NCI-H1436 treated with DMSO at 0.1 percent for 48 hours (cell line): ENCODE data around the gene CDX2.
"Not testable (repeated sequence)": the region's sequence is repeated elsewhere in the genome, so short reads cannot be mapped to it uniquely, and the experiment has no call there.

Experiments used
- DNase-seq: peaks from one replicate; lab custom pipeline; 2025; lab: John Stamatoyannopoulos, UW

The CDX2 gene

DNA sequence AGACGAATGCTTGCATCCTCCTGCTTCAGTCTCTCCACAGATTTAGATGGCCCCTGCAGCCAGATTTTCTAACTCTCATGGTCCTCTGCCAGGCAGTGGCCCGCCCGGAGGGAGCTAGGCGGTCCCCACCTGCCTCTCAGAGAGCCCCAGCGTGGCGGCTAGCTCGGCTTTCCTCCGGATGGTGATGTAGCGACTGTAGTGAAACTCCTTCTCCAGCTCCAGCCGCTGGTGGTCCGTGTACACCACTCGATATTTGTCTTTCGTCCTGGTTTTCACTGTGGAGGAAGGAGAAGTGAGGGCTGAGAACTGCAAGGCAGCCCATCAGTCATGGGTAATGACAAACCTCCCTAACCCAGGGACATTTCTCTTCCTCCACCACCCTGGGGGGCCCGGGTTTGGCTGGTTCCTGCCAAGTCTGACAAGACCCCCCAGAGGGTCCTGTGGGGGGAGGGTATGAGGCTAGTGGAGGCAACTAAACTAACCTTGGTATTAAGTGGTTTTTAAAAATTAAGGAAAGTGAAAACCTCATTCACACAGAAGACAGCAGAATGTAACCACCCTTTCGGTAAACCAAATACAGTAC is 4.3 kb downstream of the CDX2 start:
- DNase-seq, result no peak

GRCh38 chr13:27964206-27964605 is 4.9 kb downstream of the CDX2 start:
- DNase-seq, result not testable (repeated sequence)

DNA sequence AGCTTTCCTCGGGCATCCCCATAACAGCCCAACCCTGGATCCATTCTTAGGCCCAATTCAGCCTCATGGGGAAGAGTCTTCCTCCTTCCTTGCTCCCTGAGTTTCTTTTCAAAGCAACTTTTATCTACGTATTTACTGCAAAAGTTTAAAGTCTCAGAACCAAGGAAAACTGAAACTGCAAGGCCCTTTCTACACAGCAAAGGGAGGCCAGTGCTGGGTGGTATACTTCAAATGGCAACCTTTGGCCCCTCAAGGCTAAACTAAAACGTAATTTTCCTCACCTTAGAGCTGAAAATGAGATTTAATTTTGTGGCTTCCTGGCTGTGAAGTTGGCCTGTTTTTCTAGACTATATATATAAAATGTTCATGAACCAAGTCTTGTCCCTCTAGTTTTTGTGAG is 5.6 kb downstream of the CDX2 start:
- no peak for DNase-seq

DNA sequence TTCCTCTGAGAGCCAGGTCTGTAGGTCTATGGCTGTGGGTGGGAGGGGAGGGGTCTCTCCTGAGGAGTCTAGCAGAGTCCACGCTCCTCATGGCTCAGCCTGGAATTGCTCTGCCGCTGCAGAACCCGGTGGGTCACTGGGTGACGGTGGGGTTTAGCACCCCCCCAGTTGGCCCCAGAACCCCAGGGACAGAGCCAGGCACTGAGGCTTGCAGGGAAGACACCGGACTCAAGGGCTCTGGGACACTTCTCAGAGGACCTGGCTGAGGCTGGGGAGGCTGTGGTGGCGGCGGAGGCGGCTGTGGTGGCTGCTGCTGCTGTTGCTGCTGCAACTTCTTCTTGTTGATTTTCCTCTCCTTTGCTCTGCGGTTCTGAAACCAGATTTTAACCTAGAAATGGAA is 6.1 kb downstream of the CDX2 start:
- no peak for DNase-seq

- DNase-seq, result no peak
Measured at GRCh38 chr13:27962128-27962841, 6.8 kb downstream of the CDX2 start.

GRCh38 chr13:27961227-27962085 is 7.7 kb downstream of the CDX2 start:
- no peak for DNase-seq

GRCh38 chr13:27960362-27961226 is 8.5 kb downstream of the CDX2 start:
- DNase-seq, result no peak

DNA sequence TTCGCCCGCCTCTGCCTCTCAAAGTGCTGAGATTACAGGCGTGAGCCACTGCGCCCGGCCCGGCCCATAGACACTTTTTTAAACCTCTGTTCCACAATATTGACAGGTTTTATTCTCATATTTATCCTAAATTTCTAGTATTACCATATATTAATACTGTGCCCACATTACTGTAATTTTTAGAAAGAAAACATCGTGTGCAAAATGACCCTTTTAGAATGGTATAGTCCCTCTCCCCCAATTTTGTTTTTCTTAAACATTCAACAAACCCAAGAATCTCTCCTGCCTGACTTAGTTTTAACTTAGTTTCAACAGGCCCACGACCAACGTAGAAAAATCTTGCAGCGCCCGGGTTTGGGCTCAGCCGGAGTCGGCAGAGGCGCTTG is 9.1 kb downstream of the CDX2 start:
- DNase-seq, result no peak

- no peak for DNase-seq
Measured at GRCh38 chr13:27956576-27957300, 12.4 kb downstream of the CDX2 start.

DNA sequence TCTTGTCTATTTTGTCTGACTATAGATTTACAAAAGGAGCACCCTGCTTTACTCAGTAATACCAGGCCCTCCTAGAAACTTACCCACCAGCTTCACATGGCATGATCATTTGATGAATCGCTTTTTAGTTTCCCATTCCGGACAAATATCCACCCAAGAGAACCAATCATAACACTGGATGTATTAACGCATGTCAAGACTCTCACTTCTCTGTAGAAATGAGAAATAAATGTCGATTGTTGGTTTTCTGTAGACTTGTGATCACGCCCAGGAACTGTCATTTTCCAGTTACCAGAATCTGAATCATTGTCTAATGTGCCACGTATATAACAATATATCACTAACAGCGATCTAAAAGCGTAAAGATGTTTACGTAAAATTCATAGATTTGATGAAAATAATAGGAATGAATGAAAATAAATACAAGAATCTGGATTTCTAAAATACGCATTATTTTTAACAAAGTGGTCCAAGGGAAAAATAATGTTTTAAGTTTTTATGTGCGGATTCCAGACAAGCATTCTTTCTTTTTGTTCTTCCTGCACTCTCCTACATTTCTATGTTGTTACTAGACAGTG is 14.0 kb downstream of the CDX2 start:
- no peak for DNase-seq

DNA sequence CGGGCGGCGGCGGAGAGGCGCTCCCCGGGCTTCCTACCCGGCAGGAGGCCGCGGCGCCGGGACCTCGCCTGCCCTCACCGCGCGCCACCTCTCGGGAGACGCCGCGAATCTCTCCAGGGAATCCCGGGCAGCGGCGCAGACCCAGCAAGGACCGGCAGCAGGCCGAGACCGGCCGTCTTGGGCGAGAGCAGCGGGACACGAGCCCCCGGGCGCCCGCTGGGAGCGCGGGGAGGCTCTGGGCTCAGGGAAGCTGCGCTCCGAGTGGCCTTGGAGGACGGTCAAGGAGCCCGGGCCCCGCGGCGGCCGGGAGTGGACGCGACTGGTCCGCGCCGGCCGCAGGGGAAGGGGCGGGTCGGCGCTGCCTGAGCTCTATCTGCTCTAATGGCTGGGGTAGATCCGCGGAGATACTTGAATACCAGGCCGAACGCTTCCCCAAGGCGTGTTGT is 14.7 kb downstream of the CDX2 start:
- no peak for DNase-seq

DNA sequence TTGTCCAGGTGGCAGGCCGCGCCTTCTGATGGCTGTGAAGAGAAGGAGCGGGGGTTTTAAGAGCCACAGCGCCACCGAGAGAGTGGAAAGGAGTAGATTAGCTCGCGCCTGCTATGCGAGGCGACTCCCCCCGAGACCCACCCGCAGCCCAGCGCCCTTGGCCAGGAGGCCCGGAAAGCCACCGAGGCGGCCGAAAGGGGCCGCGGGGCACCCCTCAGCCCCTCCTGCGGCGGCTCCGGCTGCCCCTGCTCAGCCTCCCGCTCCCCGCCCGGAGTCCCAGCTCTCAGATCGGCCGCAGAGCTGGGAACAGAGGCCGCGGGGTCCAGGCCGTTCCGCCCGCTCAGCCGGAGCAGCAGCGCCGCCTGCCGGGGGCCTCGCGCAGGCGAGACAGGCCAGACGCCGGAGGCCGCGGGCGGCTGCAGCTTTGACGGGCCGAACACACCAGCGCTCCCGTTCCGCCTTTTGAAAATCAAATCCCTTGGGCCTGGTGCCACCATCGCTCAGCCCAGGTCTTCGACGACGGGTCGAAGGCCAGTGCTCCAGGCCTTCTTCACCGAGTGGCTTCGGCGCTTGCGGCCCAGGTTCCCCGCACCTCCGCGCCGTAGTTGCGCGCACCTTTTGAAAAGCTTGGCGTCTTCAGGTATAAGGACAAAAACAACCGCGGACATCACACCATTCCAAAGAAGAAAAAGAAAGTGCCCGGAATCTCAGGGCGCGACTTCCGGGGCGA is 15.3 kb downstream of the CDX2 start:
- no peak for DNase-seq

DNA sequence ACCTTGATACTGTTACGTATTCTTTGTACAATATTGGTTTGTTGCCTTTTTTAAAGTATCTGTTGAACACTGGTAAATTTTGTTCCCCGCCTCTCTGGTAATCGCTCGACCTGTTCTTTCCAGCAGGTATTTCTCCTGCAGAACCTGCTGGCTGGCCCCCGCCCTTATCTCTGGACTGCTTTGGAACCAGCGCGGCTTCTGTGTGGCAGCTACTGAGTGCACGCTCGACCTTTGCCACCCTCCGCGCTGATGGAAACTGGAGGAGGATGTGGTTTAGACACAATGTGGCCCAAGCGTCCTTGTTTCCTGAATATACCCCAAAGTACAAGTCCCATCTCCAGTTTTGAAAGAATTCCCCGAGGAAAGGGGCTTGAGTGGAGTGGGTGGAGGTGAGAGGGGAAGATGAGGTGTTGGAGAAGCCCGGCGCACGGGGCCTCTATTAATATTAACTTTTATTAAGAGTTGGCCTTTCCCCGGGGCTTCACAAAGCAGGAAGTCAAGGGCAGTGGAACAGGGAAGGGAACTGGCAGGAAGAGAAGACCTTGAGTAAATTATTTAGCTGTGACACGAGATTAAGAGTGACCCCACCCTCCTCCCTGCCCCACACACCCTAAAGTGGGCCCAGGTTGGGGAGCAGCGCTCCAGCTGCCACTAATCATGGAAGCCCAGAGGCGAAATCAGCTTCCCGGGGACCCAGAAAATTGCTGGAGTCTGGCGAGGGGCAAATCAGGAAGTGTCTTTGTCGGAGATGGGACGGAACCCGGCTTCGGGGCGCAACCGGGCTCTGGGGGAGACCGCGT is 16.0 kb downstream of the CDX2 start:
- no peak for DNase-seq

GRCh38 chr13:27942972-27943371 is 26.1 kb downstream of the CDX2 start:
- DNase-seq, result no peak

- DNase-seq, result no peak
Measured at GRCh38 chr13:27933580-27934328, 35.4 kb downstream of the CDX2 start.

DNA sequence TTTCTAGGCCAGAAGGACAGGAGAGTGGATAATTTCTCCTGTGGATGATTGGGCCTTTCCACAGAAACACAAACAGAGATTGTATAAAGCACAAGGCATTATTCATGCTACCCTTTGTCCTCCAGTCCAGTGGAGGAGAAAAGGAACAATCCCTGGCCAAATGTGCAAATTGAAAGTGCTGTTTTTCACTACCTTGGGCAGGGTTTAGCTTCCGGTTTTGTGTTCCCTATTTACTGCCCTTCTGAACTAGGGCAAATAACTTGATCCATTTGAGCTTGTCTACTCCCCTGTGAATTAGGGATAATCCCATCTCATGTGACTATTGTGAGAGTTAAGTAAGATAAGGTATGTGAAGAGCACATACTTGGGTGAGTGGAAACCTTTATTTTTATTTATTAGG is 36.0 kb downstream of the CDX2 start:
- DNase-seq, result no peak

GRCh38 chr13:27929868-27930267 is 39.2 kb downstream of the CDX2 start:
- DNase-seq, result no peak

DNA sequence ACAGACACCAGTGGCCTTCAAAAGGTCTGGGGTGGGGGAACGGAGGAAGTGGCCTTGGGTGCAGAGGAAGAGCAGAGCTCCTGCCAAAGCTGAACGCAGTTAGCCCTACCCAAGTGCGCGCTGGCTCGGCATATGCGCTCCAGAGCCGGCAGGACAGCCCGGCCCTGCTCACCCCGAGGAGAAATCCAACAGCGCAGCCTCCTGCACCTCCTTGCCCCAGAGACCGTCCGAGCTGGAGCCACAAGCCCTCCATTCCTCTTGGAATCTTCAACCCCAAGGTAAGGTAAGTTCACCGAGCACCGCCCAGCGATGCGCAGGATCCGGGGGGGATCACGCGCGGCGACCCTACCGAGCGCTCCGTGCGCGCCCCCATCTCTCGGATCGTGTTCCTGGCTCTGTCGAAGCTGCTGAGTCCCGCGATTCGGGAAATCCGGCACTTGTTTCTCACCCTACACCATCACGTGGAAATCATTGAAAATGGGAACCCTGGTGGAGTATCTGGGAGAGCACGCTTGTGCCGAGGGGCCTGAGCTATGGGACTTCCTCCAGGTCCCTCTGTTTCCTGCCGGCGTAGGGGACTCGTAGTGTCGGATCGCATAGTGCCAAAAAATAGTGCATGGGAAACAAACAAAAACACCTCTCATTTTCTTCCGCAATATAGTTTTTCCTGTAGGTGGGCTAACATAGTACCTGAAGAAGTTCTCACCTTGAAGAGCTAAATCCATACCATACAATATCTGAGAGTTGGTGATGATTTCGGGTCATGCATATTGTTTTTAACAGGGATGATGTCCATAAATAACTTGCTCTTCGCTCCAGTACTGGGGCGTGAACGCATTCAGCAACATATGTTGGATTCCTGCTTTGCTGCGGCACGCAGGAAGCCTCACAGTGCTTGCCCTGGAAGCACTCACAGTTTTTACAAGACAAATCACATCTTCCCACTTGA is 40.0 kb downstream of the CDX2 start:
- no peak for DNase-seq
